GM12878 (cell line): ENCODE measurements around the gene KIF24. TPM values are rescaled to one million over a fixed set of nuclear protein-coding genes. Genes with fewer than 3 reads are reported as not detected.

Experiments used
- BACH1 ChIP-seq: fragments of 450-650 bp; IDR thresholded peaks from 2 replicates; pipeline ENCODE4 v1.6.1; 2017; ENCODE audit warnings: mild to moderate bottlenecking, borderline replicate concordance
- BCL3 ChIP-seq: IDR thresholded peaks from 2 replicates; pipeline ENCODE4 v1.6.1; 2011; ENCODE audit warnings: borderline replicate concordance, low read depth, mild to moderate bottlenecking, moderate library complexity, low read length; ENCODE audit not compliant: insufficient read depth, poor library complexity, severe bottlenecking
- EED ChIP-seq: sonication (generic); IDR thresholded peaks from 2 replicates; pipeline ENCODE4 v1.6.1; 2016; ENCODE audit warnings: antibody characterized with exemption, low read depth
- IRF5 ChIP-seq: fragments of 450-650 bp; IDR thresholded peaks from 2 replicates; pipeline ENCODE4 v1.6.1; 2017; ENCODE audit warnings: borderline replicate concordance
- NFYB ChIP-seq: IDR thresholded peaks from 2 replicates; pipeline ENCODE4 v1.6.1; 2011; ENCODE audit warnings: low read depth, mild to moderate bottlenecking, low read length, improper control_type of control experiment, moderate library complexity; ENCODE audit not compliant: insufficient read depth
- POLR2AphosphoS2 ChIP-seq: IDR thresholded peaks from 2 replicates; pipeline ENCODE4 v1.6.1; 2011; ENCODE audit warnings: low read depth, mild to moderate bottlenecking, low read length, improper control_type of control experiment, moderate library complexity
- PRDM15 ChIP-seq: fragments of 450-650 bp; formaldehyde crosslinking; IDR thresholded peaks from 2 replicates; pipeline ENCODE4 v1.4.0; 2020; ENCODE audit warnings: mild to moderate bottlenecking, moderate library complexity
- SUZ12 ChIP-seq: fragments of 200-600 bp; sonication (generic); IDR thresholded peaks from one replicate; pipeline ENCODE4 v1.6.1; 2018; ENCODE audit warnings: antibody characterized with exemption, mild to moderate bottlenecking; ENCODE audit not compliant: unreplicated experiment
- TCF12 ChIP-seq: IDR thresholded peaks from 2 replicates; pipeline ENCODE4 v1.6.1; 2011; ENCODE audit warnings: low read depth, mild to moderate bottlenecking, low read length
- TCF7 ChIP-seq: IDR thresholded peaks from 2 replicates; pipeline ENCODE4 v1.6.1; 2014; ENCODE audit warnings: antibody characterized with exemption, borderline replicate concordance
- ZBTB4 ChIP-seq: fragments of 450-650 bp; formaldehyde crosslinking; IDR thresholded peaks from 2 replicates; pipeline ENCODE4 v1.4.0; 2022; ENCODE audit warnings: mild to moderate bottlenecking, moderate library complexity
- ZBTB40 ChIP-seq: fragments of 450-650 bp; IDR thresholded peaks from 2 replicates; pipeline ENCODE4 v1.6.1; 2016; ENCODE audit warnings: mild to moderate bottlenecking, moderate library complexity, borderline replicate concordance
- polyA plus RNA-seq, 11 experiments: library from polyadenylated mRNA; depleted of rRNA in 4 of 11; unstranded in 6 of 11; stranded (reverse) in 5 of 11; fragments of >200 nt; fragmentation: Nextera tagmentation in 4 of 11; fragmentation: Illumina TruSeq in 1 of 11; extraction: Ambion mirVana in 4 of 11; extraction: Trizol in 1 of 11; gene quantifications; 1 replicate in 1 of 11; 2 replicates in 10 of 11; pipeline versions ENCODE4 v1.2.1 to v1.2.3, GENCODE V29; 2011 to 2016; ENCODE audit warnings: inconsistent platforms in 2 of 11, missing spikeins in 2 of 11, low read depth in 1 of 11
- total RNA-seq, 4 experiments: library from RNA; depleted of rRNA in 3 of 4; stranded (reverse); fragments of >200 nt in 3 of 4; fragmentation: Illumina TruSeq in 1 of 4; extraction: Trizol in 1 of 4; gene quantifications; 2 replicates each; pipeline versions ENCODE4 v1.2.1 to v1.2.3, GENCODE V29; 2013 to 2021

KIF24 gene
- total and polyA plus RNA-seq, 10 of the 15 experiments (the other 5 are each of a cell fraction or from before 2014, with no cell fraction given), result 0.58 to 6.7 (median 5.3) TPM

- TF ChIP-seq ZBTB40, result peak; percentile 80; the same call in 1 of the 2 replicates
- no peak for TF ChIP-seq ZBTB4
- TF ChIP-seq BACH1, result peak; percentile 60
- TF ChIP-seq SUZ12, result no peak
- TF ChIP-seq NFYB, result peak; percentile 100
- 0 out of 2 replicates have a peak, but pooled peaks have one; percentile 10 for TF ChIP-seq TCF12
- TF ChIP-seq TCF7, result no peak
- TF ChIP-seq EED, result peak; percentile 50; the same call in 1 of the 2 replicates
- TF ChIP-seq IRF5, result peak; percentile 80
- TF ChIP-seq BCL3, result no peak
- no peak for TF ChIP-seq PRDM15
- no peak for TF ChIP-seq POLR2AphosphoS2
Measured at GRCh38 chr9:34328987-34329832, at the start of gene KIF24, which contains the start of gene NUDT2 (continued).
